Activated CD8-positive, alpha-beta memory T cell treated with anti-CD3 and anti-CD28 coated beads for 24 hours (primary cell): ENCODE results near the gene SYT15B.
"Not testable (repeated sequence)": the region's sequence is repeated elsewhere in the genome, so short reads cannot be mapped to it uniquely, and the experiment has no call there.

Experiments used
- DNase-seq: peaks from one replicate; pipeline ENCODE4 v3.0.0-alpha.2; 2020

Gene SYT15B

GRCh38 chr10:47763554-47764175 is at the start of gene SYT15B:
Gene SYT15B, minus strand, starts transcription at chr10:47763592. Its CDS starts 952 bp downstream, at chr10:47762640.
- not testable (repeated sequence) for DNase-seq

GRCh38 chr10:47779590-47779989 is 16.2 kb upstream of the SYT15B start:
- DNase-seq, result not testable (repeated sequence)

GRCh38 chr10:47775361-47776231 is 12.2 kb upstream of the SYT15B start:
- DNase-seq, result not testable (repeated sequence)

DNA sequence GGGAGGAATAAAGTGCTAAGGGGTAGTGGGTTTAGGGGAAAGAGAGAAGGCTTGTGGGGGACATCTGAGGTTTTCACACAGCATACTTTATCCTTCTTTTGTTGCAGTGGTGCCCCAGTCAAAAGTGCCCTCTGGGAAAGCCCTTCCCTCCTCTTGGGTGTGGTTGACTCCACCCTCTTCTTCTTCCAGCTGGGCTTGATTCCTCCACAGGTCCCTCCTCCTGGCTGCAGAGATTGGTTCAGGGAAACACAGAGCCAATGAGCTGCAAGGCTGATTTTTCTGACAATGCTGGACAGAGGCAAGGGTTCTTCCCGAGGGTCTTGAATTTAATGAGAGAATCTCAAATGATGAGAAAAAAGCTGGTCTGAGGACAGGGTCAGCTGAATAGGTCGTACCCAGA is 7.4 kb upstream of the SYT15B start:
- DNase-seq, result not testable (repeated sequence)

DNA sequence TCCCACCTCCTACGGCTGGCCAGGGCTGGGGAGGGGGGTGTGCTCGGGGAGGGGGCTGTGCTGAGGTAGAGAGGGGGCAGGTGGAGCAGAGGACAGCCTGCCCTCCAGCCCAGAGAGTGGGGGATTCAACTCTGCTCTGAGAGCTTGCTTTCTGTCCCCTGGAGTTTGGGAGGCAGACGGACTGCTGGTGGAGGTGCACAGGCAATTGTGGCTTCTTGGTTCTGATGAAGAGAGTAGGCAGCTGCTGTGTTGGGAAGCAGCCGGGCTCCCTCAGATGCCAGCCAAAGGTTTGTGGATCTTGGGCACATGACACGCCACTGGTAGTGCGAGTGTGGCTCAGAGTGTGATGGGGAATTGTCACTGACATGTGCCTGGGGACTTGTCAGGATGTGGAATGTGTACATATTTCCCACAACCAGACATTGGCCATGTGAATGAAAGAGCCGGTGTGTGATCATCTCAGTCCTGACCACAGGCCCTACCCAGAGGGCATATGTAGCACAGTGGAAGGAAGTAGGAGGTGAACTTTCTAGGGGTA is 5.3 kb upstream of the SYT15B start:
- DNase-seq, result not testable (repeated sequence)

GRCh38 chr10:47768085-47768484 is 4.7 kb upstream of the SYT15B start:
- DNase-seq, result not testable (repeated sequence)

DNA sequence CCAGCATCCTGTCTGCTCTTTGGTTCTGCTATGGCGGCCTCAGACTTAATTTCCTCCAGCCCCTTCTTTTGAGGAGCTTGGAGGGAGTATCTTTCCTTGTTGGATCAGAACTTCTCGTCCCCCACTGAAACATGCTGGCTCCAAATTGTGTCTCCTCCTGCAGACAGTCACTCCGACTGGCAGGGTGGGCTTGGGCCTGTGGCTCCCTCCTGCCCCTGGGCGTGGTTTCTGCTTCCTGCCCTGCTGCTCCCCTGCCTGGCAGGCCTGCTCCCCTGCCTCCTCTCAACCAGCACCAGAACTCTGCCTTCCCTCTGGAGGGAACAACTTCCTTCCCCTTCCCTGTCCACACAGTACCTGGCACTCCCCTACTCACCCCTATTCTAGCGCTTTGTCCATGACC is 3.8 kb upstream of the SYT15B start:
- not testable (repeated sequence) for DNase-seq

GRCh38 chr10:47765232-47765631 is 1.8 kb upstream of the SYT15B start:
- not testable (repeated sequence) for DNase-seq

DNA sequence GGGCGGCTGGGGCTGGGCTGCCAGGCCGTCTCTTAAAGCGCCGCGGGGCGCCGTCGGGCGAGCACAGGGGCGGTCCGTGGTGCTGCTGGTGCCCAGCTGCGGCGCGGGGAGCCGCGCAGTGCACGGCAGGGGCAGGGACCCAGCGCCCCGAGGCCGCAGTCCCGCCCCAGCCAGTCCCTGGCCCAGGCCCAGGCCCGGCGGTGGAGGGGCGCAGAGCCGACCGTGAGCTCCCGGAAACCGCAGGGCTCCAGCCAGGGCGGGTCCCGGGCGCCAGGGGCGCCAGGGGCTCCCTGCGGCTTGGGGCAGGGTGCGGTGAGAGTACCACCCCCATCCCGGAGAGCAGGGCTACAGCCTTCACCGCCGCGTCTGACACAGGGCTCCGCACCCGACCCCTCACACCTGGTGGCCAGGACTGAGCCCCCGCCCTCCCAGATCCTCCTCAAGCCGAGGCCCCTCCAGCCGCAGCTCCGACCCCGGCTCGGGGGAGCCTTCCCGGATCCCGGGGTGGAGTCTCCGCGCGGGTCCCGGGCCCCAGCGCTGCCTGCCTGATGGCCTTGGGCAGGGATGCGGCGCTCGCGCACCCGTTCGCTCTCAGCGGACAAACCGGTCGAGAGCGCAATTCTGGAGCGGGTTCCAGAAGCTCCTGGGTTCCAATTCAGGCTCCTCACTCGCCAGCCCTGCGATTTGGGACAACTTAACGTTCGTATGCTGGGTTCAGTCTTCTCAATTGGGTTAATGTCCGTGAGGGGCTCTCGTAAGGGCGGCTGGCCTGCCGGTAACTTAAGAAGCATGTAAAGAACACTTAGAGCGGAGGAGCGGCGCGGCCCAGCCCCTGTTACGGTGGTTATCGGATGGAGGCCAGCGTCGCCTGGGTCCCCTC is 478 bp downstream of the SYT15B start:
- DNase-seq, result not testable (repeated sequence)

GRCh38 chr10:47758855-47759254 is 4.5 kb downstream of the SYT15B start:
- not testable (repeated sequence) for DNase-seq

- DNase-seq, result not testable (repeated sequence)
Measured at GRCh38 chr10:47756169-47756568, 7.2 kb downstream of the SYT15B start.

DNA sequence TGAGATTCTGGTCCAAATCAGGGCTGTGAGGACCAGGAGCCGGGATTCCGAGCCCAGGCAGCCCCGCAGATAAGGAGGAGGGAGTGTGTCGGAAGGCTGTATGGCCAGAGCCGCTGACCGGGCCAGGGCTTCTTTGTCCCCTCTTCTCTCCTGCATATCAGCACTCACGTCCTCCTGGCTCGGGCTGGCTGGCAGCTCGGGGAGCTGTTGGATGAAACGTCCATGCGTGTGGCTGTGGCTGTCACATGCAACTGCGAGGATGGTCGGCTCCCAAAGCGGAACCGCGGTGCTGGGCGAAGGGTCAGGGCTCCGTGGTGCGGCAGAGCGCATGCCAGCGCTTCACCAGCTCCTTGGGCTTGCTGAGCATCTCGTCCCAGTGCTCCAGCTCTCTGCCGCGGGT is 9.5 kb downstream of the SYT15B start:
- not testable (repeated sequence) for DNase-seq

- not testable (repeated sequence) for DNase-seq
Measured at GRCh38 chr10:47753176-47753575, 10.2 kb downstream of the SYT15B start.

- DNase-seq, result not testable (repeated sequence)
Measured at GRCh38 chr10:47751821-47752220, 11.6 kb downstream of the SYT15B start.

DNA sequence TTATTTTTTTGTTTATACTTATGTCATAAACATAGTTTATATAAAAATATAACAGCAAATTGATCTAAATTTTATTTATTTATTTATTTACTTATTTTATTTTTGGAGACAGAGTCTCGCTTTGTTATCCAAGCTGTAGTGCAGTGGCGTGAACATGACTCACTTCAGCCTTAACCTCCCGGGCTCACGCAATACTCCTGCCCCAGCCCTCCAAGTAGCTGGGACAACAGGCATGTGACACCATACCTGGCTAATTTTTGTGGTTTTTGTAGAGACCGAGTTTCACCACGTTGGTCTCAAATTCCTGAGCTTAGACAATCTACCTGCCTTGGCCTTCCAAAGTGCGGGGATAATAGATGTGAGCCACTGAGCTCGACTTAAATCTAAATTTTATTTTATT is 13.0 kb downstream of the SYT15B start:
- not testable (repeated sequence) for DNase-seq

- DNase-seq, result not testable (repeated sequence)
Measured at GRCh38 chr10:47746780-47747376, 16.5 kb downstream of the SYT15B start.

GRCh38 chr10:47744881-47745280 is 18.5 kb downstream of the SYT15B start:
- not testable (repeated sequence) for DNase-seq

DNA sequence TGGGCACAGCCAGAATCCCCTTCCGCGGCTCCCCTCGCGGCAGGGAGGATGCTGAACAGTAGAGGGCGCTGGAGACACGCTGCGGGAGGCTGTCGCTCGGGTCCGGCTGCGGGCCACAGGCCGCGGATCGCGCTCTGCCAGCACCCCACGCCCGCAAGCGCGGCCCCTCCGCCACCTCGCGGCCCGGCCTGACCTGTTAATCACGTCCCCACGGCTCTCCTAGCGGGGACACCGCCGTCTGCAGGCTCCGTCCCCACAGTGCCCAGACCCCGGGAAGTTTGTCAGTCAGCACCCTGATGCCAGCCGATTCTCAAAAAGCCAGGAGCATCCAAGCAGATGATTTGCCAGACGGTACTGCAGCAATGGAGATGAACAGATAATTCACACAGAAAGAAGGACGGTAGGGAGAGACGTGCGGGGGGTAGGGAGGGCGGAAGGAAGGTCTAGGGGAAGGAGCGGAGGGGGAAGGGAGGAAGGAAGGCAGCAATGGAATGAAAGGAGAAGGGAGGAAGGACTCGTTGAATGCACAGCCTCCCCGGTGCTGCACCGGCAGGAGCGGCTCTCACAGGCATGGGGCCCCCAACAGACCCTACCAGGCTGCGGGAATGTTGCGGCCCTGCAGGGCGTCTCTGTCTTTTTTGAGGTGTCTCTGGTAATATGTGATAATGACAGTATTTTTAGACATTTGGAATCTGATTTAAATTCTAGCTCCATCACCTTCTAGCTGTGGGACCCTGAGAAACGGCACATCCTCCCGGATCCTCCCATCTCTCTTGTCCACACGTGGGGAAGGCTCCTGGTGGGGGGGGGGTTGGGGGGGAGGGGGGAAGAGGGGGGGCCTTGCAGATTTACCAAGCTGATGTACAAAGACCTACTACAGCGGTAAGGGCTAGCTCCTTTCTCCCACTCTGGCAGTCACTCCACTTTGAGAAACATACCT is 19.5 kb downstream of the SYT15B start:
- peak; percentile 75 for DNase-seq

- not testable (repeated sequence) for DNase-seq
Measured at GRCh38 chr10:47740868-47741267, 22.5 kb downstream of the SYT15B start.

DNA sequence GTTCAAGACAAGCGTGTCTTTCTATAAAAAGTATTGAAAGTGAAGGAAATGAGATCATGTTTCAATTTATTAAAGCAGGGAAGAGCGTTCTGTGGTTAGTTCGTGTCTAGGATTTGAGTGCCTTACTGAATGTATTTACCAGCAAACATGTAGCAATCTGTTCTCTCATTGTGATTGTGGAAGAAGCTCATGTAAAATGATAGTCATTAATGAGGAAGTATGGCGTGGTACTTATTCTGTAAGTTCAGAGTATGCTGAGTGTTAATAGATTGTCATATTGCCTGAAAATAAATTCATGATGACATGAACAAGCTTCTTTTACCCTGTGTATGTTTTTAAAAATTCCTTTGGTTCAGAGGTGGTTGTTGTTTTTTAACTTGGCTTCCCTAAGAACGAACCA is 32.5 kb downstream of the SYT15B start:
- DNase-seq, result not testable (repeated sequence)

DNA sequence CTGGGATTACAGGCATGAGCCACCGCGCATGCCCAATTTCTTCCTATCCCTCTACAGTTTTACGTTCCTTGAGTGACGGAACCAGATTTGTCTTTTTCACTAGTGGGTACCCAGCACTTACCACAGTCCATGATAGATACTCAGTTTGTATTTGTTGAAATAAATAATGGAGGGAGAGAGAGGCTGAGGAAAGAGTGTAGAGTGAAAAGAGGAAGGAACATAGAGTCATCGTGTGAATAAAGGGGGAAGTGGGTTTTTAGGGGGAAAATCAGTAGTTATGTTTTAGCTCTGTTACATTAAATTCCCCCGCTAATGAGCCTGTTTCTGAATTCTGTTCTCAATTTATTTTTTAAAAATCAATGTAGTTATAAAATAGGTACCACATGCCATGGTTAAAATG is 37.7 kb downstream of the SYT15B start:
- DNase-seq, result not testable (repeated sequence)
